IPS-20b (cell line): Measurements from ENCODE around the gene MEP1A.

Source experiments
- H3K27ac ChIP-seq: one replicate; pipeline ENCODE4 v1.5.1; 2013; ENCODE audit warnings: low read length
- H3K27me3 ChIP-seq: 2 replicates; pipeline ENCODE4 v1.6.1; 2013; ENCODE audit warnings: mild to moderate bottlenecking, low read length, inconsistent platforms; ENCODE audit not compliant: insufficient read depth
- H3K36me3 ChIP-seq: 2 replicates; pipeline ENCODE4 v1.6.1; 2013; ENCODE audit warnings: low read depth, mild to moderate bottlenecking, inconsistent platforms, low read length, moderate library complexity; ENCODE audit not compliant: insufficient read depth
- H3K4me1 ChIP-seq: 2 replicates; pipeline ENCODE4 v1.6.1; 2013; ENCODE audit warnings: mild to moderate bottlenecking, control low read depth, inconsistent platforms, low read length, moderate library complexity; ENCODE audit not compliant: insufficient read depth
- H3K4me3 ChIP-seq: 2 replicates; pipeline ENCODE4 v1.5.1; 2013; ENCODE audit warnings: mild to moderate bottlenecking, low read length, inconsistent platforms
- H3K9ac ChIP-seq: 2 replicates; pipeline ENCODE4 v1.6.1; 2013; ENCODE audit warnings: low read depth, mild to moderate bottlenecking, inconsistent platforms, low read length, moderate library complexity
- H3K9me3 ChIP-seq: 2 replicates; pipeline ENCODE4 v1.6.1; 2013; ENCODE audit warnings: mild to moderate bottlenecking, low read depth, low read length, inconsistent platforms; ENCODE audit not compliant: insufficient read depth

The MEP1A gene

DNA sequence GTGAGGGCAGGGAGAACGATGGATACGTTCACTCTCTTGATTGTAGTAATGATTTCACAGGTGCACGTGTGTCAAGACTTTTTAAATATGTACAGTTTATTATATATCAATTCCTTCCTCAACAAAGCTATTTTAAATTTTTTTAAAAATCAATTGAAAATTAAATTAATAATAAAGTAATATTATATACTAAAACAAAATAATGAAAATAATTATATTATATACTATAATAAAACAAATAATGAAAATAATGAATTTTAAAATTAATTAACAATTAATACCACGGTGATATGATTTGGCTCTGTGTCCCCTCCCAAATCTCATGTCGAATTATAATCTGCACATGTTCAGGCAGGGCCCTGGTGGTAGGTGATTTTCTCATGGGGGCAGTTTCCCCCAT, 85.8 kb downstream of the MEP1A start:
- Histone ChIP-seq H3K36me3 (no peaks in the 10 kb centered on the region), H3K9me3 (no peaks in the 10 kb centered on the region), H3K4me3 (no peak overlapping the region), H3K27me3 (no peaks in the 10 kb centered on the region), H3K4me1 (peaks cover 8% of the 10 kb centered on the region), H3K9ac (no peak overlapping the region), H3K27ac (no peak overlapping the region)

- H3K36me3 ChIP-seq = no peaks in the 10 kb centered on the region
- no peaks in the 10 kb centered on the region for H3K27me3 ChIP-seq
- H3K4me3 ChIP-seq = no peak overlapping the region
- no peaks in the 10 kb centered on the region for H3K9me3 ChIP-seq
- no peak overlapping the region for H3K9ac ChIP-seq
- peaks cover under 1% of the 10 kb centered on the region; the same call in 1 of the 2 replicates for H3K4me1 ChIP-seq
- no peak overlapping the region for H3K27ac ChIP-seq
Measured at GRCh38 chr6:46882645-46883044, 89.5 kb downstream of the MEP1A start.

DNA sequence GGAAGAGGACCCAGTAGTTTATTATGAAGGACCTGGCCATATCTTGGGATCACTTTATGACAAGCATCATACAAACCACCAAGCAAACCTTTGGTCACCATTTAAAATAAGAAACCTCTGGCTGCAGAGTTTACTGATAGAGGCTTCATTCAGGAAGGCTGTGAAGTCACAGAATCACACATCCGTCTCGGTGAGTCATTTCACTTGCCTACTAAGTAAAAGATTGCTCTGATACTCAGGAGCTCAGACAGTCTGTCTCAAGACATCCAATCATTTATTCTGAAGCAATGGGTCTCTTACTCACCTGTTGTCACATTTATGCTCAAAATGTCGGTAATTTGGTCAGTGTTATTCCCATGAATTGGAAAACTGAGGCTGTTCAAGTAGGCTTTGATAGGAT, 94.8 kb downstream of the MEP1A start:
- H3K27me3 ChIP-seq = no peaks in the 10 kb centered on the region
- H3K9me3 ChIP-seq = no peaks in the 10 kb centered on the region
- H3K9ac ChIP-seq = no peak overlapping the region
- no peak overlapping the region for H3K27ac ChIP-seq
- no peaks in the 10 kb centered on the region for H3K36me3 ChIP-seq
- H3K4me3 ChIP-seq = no peak overlapping the region
- H3K4me1 ChIP-seq = no peaks in the 10 kb centered on the region

GRCh38 chr6:46888578-46888977, 95.4 kb downstream of the MEP1A start:
- Histone ChIP-seq H3K36me3 (no peaks in the 10 kb centered on the region), H3K4me1 (no peaks in the 10 kb centered on the region), H3K4me3 (no peak overlapping the region), H3K9ac (no peak overlapping the region), H3K27ac (no peak overlapping the region), H3K9me3 (no peaks in the 10 kb centered on the region), H3K27me3 (no peaks in the 10 kb centered on the region)
